Loucy (cell line): ENCODE data around the gene VPS9D1.

Experiments
- EZH2phosphoT487 ChIP-seq: fragments of 200-600 bp; IDR thresholded peaks from 2 replicates; pipeline ENCODE4 v1.6.1; 2018; ENCODE audit warnings: antibody characterized with exemption, mild to moderate bottlenecking, moderate library complexity, borderline replicate concordance
- TF ChIP-seq, protein P1 (sequence below): fragments of 200-600 bp; sonication (generic); conservative IDR thresholded peaks from 2 replicates; pipeline ENCODE4 v1.5.1; 2014; ENCODE audit warnings: mild to moderate bottlenecking, antibody characterized with exemption, low read length

DNA sequence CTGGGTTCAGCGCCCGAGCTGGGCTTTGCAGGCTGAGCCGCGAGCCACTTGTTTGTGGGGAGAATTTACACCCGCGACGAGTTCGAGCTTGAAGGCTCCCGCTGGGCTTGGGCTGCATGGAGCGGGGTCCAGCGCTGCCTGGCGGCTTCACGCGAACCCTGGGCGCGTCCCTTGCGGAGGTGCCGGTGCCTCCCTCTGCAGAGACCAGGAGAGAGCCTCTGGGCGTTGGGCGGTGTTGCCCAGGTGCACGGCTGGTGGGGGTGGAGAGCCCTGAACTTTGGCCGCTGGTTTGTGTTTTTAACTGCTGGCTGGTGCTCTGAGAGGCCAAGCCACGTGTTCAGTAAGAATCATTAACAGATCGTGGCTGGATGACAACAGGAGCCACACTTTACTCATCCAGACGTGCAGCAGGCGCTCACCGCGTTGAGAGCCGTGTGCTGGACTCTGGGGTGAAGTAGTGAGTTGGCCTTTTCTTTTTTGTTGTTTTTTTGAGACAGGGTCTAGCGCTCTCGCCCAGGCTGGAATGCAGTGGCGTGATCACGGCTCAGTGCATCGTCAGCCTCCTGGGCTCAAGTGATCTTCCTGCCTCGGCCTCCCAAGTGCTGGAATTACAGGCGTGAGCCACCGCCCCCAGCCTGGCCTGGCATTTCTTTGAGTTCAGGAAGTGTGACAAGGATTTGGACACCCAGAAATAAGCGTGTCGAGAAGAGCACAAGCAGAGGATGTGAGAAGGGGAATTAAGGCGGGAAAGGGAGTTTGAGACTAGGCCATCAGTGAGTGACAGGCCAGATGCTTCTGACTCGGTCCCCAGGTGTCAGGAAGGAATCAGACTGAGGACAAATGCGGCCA, 33.4 kb downstream of the VPS9D1 start:
- TF ChIP-seq, protein P1, sequence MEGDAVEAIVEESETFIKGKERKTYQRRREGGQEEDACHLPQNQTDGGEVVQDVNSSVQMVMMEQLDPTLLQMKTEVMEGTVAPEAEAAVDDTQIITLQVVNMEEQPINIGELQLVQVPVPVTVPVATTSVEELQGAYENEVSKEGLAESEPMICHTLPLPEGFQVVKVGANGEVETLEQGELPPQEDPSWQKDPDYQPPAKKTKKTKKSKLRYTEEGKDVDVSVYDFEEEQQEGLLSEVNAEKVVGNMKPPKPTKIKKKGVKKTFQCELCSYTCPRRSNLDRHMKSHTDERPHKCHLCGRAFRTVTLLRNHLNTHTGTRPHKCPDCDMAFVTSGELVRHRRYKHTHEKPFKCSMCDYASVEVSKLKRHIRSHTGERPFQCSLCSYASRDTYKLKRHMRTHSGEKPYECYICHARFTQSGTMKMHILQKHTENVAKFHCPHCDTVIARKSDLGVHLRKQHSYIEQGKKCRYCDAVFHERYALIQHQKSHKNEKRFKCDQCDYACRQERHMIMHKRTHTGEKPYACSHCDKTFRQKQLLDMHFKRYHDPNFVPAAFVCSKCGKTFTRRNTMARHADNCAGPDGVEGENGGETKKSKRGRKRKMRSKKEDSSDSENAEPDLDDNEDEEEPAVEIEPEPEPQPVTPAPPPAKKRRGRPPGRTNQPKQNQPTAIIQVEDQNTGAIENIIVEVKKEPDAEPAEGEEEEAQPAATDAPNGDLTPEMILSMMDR: no peak
- TF ChIP-seq EZH2phosphoT487: no peak
